GM18508 (cell line): ENCODE results near the gene TERB2.
"Not testable (repeated sequence)": the region's sequence is repeated elsewhere in the genome, so short reads cannot be mapped to it uniquely, and the experiment has no call there.

Source experiments
- ATAC-seq: cut with Tn5 transposase; IDR thresholded peaks from one replicate; pipeline ENCODE4 v1.9.1; 2021; ENCODE audit warnings: moderate number of reproducible peaks; ENCODE audit not compliant: insufficient read depth, unreplicated experiment

TERB2 gene

GRCh38 chr15:44999105-44999504 is 42.6 kb downstream of the TERB2 start:
- ATAC-seq: no peak

- ATAC-seq: not testable (repeated sequence)
Observed at GRCh38 chr15:45001180-45001579, 44.7 kb downstream of the TERB2 start.

- not testable (repeated sequence) for ATAC-seq
Observed at GRCh38 chr15:45003731-45004410, 47.4 kb downstream of the TERB2 start.

- ATAC-seq: not testable (repeated sequence)
Observed at GRCh38 chr15:45004590-45005175, 48.2 kb downstream of the TERB2 start.

- no peak for ATAC-seq
Observed at GRCh38 chr15:45009046-45009445, 52.6 kb downstream of the TERB2 start.

GRCh38 chr15:45015114-45015513 is 58.6 kb downstream of the TERB2 start:
- ATAC-seq: not testable (repeated sequence)

- ATAC-seq: not testable (repeated sequence)
Observed at GRCh38 chr15:45020222-45020900, 63.9 kb downstream of the TERB2 start.

GRCh38 chr15:45020901-45021259 is 64.4 kb downstream of the TERB2 start:
- not testable (repeated sequence) for ATAC-seq

GRCh38 chr15:45021348-45021747 is 64.9 kb downstream of the TERB2 start:
- no peak for ATAC-seq

- peak; percentile 74 for ATAC-seq
Observed at GRCh38 chr15:45022871-45023658, 66.6 kb downstream of the TERB2 start, which contains the start of gene SORD. Gene SORD, plus strand, starts transcription at chr15:45023195. Its CDS starts 89 bp downstream, at chr15:45023284.

GRCh38 chr15:45023659-45024225 is 67.3 kb downstream of the TERB2 start:
- no peak for ATAC-seq

GRCh38 chr15:45024649-45025048 is 68.2 kb downstream of the TERB2 start:
- ATAC-seq: not testable (repeated sequence)

GRCh38 chr15:45025627-45026026 is 69.1 kb downstream of the TERB2 start:
- not testable (repeated sequence) for ATAC-seq

GRCh38 chr15:45026651-45027190 is 70.2 kb downstream of the TERB2 start:
- ATAC-seq: no peak

GRCh38 chr15:45027220-45027619 is 70.7 kb downstream of the TERB2 start:
- ATAC-seq: no peak
